HG03066 (cell line): ENCODE data around the gene SCMH1.
"Not testable (repeated sequence)": the region's sequence is repeated elsewhere in the genome, so short reads cannot be mapped to it uniquely, and the experiment has no call there.

Source experiments
- ATAC-seq: cut with Tn5 transposase; IDR thresholded peaks from one replicate; pipeline ENCODE4 v1.9.1; 2021; ENCODE audit warnings: low read depth; ENCODE audit not compliant: unreplicated experiment

Gene SCMH1

DNA sequence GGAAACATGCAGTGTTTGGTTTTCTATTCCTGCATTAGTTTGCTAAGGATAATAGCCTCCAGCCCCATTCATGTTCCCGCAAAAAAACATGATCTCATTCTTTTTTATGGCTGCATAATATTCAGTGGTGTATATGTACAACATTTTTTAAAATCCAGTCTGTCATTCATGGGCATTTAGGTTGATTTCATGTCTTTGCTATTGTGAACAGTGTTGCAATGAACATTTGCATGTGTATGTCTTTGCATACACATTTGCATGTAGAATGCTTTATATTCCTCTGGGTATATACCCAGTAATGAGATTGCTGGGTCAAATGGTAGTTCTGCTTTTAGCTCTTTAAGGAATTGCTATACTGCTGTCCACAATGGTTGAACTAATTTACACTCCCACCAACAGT is 9.0 kb upstream of the SCMH1 start:
- not testable (repeated sequence) for ATAC-seq

DNA sequence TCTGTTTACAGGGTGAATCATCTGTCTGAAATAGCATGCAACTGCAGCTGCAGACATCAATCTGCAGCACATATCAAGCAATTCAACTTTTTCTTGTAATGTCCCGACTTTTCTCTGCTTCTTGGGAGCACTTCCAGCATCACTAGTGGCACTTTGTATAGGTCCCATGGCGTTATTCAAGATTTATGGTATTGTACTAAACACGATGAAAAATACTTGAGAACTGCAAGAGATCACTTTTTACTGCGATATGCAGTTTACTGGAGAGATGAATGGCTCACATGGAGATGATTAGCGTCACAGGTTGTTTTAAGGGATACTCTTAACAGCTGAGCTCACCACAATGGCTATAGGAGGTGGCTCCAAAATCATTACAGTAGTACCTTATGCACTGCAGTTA is 7.2 kb upstream of the SCMH1 start:
- no peak for ATAC-seq

GRCh38 chr1:41246568-41246967 is 4.5 kb upstream of the SCMH1 start:
- ATAC-seq, result no peak

DNA sequence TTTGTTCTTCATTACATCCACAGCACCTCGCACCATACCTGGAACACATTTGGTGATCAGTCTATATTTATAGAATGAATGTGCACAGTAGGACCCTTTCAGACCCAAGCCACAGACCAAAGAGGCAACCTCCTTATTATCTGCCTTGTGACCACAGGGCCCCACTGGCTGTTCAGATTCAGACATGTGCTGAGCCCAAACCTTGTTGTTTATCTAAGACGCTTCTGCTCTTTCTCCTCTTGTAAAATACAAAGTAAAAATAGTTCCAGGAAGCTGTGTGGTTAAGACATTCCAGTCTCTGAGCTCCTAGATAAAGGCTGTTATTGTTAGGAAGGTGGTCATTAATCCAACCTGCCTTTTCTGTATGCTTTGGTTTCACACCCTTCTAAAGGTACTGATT is 3.6 kb upstream of the SCMH1 start:
- ATAC-seq, result no peak

- no peak for ATAC-seq
Observed at GRCh38 chr1:41243079-41243385, 926 bp upstream of the SCMH1 start.

- ATAC-seq, result peak; percentile 4
Observed at GRCh38 chr1:41242342-41243078, 404 bp upstream of the SCMH1 start.

DNA sequence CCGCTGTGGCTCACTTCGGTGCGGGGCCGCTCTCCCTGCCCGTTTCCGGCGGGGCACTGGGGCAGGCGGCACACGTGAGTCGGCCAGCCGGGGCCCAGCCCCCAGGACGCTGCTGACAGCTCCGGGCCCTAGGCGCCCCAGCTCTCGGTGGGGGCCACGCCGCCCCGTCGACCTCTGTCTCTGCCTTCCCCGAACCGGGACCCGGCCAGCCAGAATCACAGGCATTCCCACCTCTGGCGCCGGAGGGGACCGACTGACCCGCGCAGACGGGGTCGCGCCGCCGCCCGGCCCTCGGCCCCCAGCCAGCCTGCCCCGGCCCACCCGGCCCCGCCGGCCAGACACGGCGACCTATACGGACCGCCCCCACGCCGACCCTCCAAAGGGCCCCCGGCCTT is 755 bp downstream of the SCMH1 start:
- ATAC-seq, result peak; percentile 62

DNA sequence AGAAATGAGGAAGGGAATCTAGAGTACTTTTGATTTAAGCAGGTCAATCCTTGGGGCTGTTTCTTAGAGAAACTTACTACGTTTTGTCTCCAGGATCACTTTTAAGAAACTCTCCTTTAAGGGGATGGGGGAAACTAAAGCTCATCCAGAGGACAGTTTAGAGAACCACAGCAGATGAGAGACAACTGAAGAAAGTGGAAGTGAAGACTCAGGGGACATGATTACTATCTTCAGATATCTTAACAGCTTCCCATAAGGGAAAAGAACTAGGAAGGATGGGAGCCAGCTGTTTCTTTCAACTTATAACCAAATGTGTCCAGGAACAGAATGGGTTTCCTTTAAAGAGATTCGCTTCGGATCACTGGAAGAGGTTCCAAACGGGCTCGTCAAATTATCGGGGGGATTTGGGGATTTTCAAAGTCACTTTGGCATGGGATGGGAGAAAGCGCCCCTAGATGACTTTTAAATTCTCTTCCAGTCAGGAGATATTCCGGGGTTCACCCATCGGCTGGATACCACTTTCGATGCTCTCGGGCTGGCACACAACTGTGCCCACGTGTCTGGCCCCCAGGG is 1.2 kb downstream of the SCMH1 start:
- no peak for ATAC-seq

DNA sequence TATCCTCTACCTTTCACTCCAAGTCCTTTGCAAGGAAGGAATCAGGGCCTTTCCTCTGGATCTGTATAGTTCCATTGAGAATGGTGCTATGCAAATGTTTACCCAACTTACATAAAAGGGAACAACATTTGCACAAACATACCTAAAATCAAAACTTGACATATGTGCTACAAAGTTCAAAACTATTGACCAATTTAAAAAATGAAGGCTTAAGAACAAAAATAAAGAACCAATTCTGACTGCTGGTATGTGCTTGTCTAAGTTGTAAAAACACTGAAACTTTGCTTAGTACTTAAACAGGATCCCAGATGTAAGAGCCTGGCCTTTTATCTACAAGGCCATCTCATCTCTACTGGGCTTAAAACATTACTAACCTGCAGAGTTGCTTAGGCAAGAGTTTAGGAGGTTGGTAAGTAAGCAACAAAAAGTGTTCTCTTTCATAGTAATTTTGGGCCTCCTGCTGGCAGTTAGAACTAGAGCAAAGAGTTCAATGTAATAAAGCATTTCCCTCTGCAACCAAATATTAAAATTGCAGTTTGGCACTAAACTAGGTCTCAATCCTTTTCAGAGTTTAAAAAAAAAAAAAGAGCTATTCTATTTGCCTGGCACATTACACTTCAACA is 2.0 kb downstream of the SCMH1 start:
- ATAC-seq, result no peak

DNA sequence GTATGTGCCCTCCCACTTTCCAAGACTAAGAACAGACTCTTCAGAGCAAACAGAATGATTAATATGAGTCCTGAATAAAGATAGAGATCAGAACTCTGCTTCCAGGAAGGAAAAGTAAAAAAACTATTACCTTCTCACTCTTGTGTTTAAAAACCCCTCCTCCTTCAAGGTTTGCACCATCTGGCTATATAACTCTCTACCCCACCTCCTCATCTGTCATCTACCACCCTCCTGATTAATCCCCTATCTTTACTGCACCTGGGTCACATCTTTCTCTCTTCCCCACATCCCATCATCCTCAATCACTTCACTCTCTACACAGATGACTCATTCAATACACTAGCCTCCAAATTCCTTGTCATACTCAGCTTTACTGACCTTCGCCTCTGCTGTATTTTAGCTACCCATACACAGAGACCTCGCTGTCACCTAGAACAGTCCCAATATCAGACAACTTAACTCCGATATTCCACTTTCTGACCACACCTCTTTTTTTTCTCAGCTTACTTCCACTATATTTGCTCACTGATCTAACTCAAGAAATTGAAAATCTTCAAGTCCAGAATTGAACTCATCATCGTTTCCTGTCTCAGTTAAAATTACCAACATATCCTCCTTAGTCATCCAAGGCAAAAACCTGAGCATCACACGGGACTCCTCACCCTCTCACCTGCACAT is 3.7 kb downstream of the SCMH1 start:
- no peak for ATAC-seq

DNA sequence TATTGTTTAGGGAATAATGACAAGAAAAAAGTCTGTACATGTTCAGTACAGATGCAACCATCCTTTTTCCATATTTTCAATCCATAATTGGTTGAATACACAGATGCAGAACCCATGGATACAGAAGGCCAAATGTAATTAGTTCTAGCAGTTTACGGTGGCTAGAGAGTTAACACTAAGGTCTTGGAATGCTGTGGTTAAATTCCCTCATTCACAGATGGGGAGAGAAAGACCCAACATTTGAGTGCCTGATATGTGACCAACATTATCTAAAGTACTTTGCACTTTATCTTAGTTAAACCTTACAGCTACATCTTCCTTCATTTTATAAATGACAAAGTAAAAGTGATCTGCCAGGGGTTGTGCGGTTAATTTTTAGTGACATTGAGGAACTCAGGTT is 5.3 kb downstream of the SCMH1 start:
- no peak for ATAC-seq

DNA sequence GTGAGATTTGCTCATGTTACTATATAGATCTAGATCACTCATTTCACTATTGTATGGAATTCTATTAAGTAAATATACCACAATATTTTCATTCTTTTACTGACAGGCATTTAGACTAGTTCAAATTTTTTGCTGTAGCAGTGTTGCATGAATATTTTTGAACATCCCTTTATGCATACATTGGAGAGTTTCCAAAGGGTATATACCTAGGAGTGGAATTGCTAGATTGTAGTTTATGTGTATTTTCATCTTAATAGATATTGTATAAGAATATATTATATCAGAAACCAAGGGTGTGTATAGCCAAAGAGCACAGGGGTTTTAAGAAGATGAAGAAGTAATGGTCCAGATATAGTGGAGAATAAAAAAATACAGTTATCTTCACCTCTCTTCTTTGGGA is 6.2 kb downstream of the SCMH1 start:
- no peak for ATAC-seq

- ATAC-seq, result no peak
Observed at GRCh38 chr1:41233708-41234107, 8.4 kb downstream of the SCMH1 start.

GRCh38 chr1:41232305-41232704 is 9.8 kb downstream of the SCMH1 start:
- ATAC-seq, result no peak

DNA sequence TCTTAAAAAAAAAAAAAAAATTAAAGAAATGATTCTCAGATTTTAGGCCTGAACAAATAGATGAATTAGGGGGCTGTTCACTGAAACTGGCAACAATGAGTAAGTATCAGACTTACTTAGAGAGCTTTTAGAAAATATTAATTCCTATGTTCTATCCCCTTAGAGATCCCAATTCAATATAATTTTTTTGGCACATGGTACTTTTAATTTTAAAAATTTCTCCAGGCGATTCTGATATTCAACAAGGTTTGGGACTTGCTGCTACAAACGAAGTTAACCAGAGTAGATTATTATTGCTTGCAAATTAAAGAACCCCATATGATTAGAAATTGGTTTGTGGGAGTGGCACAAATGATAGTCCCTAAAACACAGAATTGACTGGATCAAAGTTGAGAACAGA is 11.4 kb downstream of the SCMH1 start:
- no peak for ATAC-seq

DNA sequence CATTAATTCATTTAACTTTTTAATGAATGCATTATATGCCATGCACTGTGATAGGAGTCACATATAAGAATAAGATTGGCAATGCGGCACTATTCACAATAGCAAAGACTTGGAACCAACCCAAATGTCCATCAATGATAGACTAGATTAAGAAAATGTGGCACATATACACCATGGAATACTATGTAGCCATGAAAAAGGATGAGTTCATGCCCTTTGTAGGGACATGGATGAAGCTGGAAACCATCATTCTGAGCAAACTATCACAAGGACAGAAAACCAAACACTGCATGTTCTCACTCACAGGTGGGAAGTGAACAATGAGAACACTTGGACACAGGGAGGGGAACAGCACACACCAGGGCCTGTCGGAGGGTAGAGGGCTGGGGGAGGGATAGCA is 12.9 kb downstream of the SCMH1 start:
- not testable (repeated sequence) for ATAC-seq

DNA sequence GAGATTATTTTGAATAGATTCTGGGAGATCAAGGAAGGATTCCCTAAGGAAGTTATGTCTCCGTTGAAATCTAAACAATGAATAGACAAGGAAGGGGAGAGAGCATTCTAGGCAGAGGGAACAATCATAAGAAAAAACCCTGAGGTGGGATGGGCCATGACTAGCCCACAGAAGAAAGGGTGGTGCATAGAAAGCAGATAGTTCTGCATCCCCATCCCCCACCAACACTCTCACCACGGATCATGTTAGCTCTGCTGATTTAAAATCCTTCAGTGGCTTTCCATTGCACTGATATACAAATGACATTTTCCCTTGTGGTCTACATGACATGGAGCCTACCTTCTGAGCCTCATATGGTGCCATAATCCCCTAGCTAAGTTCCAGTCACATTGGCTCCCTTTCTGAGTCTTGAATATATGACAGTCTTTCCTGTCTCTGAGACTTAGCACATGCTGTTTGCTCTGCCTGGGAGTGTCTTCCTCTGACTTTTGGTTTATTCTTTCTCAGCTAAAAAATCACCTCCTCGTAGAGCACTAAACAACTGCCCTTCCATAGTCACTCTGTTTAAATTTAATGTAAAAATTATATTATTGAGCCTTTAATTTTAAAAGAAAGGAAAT is 15.2 kb downstream of the SCMH1 start:
- ATAC-seq, result no peak

DNA sequence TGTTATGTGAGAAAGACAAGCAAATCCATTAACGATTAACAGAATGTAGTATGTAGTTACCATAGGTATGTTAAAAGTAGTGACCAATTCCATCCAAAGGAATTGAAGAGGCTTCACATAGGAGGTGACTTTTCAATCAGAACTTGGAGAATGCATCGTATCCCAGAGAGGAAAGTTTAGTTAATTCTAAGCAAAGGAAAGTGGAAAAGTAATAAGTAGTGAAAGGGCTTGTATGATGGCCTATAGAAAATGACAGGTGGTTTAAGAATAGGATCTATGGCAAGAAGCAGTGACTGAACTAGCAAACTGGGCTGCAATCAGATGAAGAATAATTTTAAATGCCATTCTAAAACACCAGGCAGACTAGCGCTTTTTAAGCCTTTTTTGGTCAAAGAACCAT is 16.6 kb downstream of the SCMH1 start:
- no peak for ATAC-seq

- ATAC-seq, result no peak
Observed at GRCh38 chr1:41222496-41222895, 19.6 kb downstream of the SCMH1 start.

- no peak for ATAC-seq
Observed at GRCh38 chr1:41221995-41222394, 20.1 kb downstream of the SCMH1 start.

GRCh38 chr1:41218152-41218551 is 24.0 kb downstream of the SCMH1 start:
- ATAC-seq, result no peak
